Activated T-cell treated with anti-CD3 and anti-CD28 coated beads, Interleukin-2, amount 50 U/mL, for 4 hours (primary cell): Measurements from ENCODE around the gene ILDR1. TPM values are rescaled to one million over a fixed set of nuclear protein-coding genes. Genes with fewer than 3 reads are reported as not detected.

ENCODE experiments used
- total RNA-seq, 3 donors: library from RNA; stranded (reverse); gene quantifications; one replicate each; pipeline ENCODE4 v1.2.1, GENCODE V29; 2021

The ILDR1 gene
- total RNA-seq, 3 donors from 2014 or later, result 0.18 TPM; not detected in 2

Other genes with a start within 250 kb of the ILDR1 start
- gene IQCB1, start 187.2 kb downstream of the ILDR1 start, total RNA-seq, result 10 to 100 TPM; 37.8 to 43.4 (median 40.3) TPM
- gene EAF2, start 187.0 kb downstream of the ILDR1 start, total RNA-seq, result 10 to 100 TPM in 1 of 3 donors, 1 to 10 TPM in 2; 8.6 to 13.8 (median 9.6) TPM
- gene SLC15A2, start 127.8 kb downstream of the ILDR1 start, total RNA-seq, result under 1 TPM; 0.45 to 0.92 (median 0.66) TPM
- 1 to 10 TPM; 1.8 to 4.7 (median 2.0) TPM for gene CD86, start 33.1 kb upstream of the ILDR1 start, total RNA-seq
- under 1 TPM in 2 of 3 donors, not detected in 1; 0.08 to 0.16 TPM for gene CASR, start 161.4 kb upstream of the ILDR1 start, total RNA-seq